H7 (cell line): ENCODE results near the gene SLC6A5. TPM values are rescaled to one million over a fixed set of nuclear protein-coding genes. Genes with fewer than 3 reads are reported as not detected.

ENCODE experiments used
- DNase-seq: peaks from one replicate; pipeline ENCODE4 v3.0.0; 2012
- H3K27me3 ChIP-seq: 2 replicates; pipeline ENCODE4 v1.6.0; 2011; ENCODE audit warnings: mild to moderate bottlenecking, low read length; ENCODE audit not compliant: control insufficient read depth, insufficient read depth
- H3K36me3 ChIP-seq: replicated peaks from 2 replicates; pipeline ENCODE4 v1.5.1; 2011; ENCODE audit warnings: low read length; ENCODE audit not compliant: control insufficient read depth, insufficient read depth
- H3K4me3 ChIP-seq: 2 replicates; pipeline ENCODE4 v1.5.1; 2011; ENCODE audit warnings: low read depth, mild to moderate bottlenecking, control low read depth, low read length, moderate library complexity; ENCODE audit not compliant: insufficient read depth
- total RNA-seq: library from RNA; depleted of rRNA; stranded (reverse); fragments of >200 nt; shearing (Covaris generic); gene quantifications from 2 replicates; pipeline ENCODE4 v1.2.3, GENCODE V29; 2014

The SLC6A5 gene
- total RNA-seq, 1 experiment from 2014 or later: not detected

DNA sequence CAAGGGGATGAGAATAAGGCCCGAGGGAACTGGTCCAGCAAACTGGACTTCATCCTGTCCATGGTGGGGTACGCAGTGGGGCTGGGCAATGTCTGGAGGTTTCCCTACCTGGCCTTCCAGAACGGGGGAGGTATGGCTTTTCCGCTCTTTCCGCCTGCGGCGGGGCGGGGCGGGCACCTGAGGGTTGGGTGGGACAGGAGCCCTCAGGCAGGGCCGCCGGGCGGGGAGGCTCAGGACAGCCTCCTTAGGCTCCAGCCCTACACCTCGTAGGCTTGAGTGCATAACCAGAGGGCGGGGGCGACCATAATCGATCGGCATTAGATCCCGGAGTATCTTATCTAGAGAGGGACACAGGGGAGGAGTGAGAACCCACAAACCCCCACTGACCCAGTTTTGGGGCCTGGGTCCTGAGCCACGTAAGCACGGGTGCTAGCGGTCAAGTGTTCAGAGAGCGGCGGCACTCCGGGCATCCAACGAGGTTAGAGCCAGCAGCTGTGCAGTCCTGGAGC, 4.9 kb downstream of the SLC6A5 start:
- no peak for DNase-seq
- Histone ChIP-seq H3K4me3 (no peak overlapping the region), H3K36me3 (no peaks in the 10 kb centered on the region), H3K27me3 (peaks cover 46% of the 10 kb centered on the region)

DNA sequence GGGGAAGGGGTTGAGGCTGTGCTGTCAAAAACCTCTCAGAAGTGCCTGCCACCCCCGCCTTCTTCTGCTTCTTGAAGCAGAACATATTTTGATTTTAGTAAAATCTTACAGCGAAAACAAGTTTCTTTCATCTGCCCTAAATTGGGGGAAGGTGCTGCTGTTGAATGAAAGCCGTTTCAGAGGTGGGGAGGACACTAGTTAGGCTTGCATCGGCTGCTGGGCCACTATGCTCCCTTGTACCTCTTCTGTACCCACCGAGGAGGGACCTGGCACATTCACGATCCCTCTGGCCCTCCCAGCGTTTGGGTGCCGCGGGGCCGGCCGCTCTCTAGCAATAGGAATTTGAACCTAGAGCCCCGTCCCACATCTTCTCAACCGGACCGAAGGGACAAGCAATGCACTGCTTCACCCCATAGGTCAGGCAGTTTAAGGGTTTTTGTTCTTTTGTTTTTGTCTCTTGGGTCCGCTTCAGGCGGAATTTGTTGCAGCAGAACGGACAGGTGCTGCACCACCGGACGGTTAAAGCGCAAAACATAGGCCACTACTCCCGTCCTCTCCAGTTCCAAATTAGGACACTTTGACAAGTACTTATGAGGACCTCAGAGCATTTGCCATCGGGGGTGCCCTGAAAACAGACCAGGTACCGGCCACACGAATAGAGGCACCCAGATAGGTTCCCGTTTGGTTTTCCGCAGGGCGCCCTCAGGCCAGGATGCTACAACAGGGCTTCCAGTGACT, 5.6 kb downstream of the SLC6A5 start:
- H3K27me3 ChIP-seq: peaks cover 44% of the 10 kb centered on the region

DNA sequence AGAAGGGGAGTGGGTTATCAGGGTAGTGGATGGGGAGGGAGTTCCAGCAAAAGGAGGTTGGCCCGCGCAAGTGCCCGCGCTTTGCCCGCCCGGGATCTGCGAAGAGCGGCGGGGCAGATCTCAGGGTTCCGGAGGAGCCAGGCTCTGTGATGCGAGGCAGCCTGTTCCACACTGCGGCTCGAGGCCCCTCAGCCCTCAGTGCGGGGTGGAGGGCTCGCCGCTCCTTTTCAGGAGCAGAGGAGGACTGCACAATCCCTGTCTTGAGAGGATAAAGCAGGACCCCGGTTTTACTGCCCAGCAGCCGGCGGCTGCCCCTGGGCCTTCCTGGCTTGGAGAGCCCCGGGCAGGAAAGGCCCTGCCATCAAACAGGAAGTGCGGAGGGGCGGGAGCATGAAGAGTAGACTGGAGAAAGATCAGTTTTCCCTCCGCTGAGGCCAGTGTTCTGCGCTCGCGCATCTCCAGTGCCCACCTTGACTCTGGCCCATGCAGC, 6.2 kb downstream of the SLC6A5 start:
- Histone ChIP-seq H3K4me3 (no peak overlapping the region), H3K36me3 (no peaks in the 10 kb centered on the region), H3K27me3 (peaks cover 38% of the 10 kb centered on the region)
- no peak for DNase-seq

More for the DNA sequence above, 5.6 kb downstream of the SLC6A5 start:
- Histone ChIP-seq H3K4me3 (no peak overlapping the region), H3K36me3 (no peaks in the 10 kb centered on the region)
- DNase-seq: no peak

DNA sequence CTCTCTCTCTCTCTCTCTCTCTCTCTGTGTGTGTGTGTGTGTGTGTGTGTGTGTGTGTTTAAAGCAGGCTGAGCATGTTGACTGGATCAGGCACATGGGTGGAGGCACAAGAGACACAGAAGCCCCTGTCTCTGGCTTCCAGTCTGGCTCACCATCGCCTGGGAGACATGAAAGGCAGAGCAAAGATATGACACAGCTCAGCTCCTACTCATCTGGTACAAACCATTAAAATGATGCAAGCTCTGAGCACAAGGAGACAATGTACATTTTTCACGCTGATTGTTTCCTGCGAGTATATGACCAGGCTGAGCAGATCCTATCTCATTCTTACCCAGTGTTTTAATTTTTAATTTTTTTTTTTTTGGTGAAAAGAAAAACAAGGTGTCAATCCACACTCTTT, 9.5 kb downstream of the SLC6A5 start:
- Histone ChIP-seq H3K4me3 (no peak overlapping the region), H3K36me3 (no peaks in the 10 kb centered on the region), H3K27me3 (peaks cover 6% of the 10 kb centered on the region)
- DNase-seq: no peak

DNA sequence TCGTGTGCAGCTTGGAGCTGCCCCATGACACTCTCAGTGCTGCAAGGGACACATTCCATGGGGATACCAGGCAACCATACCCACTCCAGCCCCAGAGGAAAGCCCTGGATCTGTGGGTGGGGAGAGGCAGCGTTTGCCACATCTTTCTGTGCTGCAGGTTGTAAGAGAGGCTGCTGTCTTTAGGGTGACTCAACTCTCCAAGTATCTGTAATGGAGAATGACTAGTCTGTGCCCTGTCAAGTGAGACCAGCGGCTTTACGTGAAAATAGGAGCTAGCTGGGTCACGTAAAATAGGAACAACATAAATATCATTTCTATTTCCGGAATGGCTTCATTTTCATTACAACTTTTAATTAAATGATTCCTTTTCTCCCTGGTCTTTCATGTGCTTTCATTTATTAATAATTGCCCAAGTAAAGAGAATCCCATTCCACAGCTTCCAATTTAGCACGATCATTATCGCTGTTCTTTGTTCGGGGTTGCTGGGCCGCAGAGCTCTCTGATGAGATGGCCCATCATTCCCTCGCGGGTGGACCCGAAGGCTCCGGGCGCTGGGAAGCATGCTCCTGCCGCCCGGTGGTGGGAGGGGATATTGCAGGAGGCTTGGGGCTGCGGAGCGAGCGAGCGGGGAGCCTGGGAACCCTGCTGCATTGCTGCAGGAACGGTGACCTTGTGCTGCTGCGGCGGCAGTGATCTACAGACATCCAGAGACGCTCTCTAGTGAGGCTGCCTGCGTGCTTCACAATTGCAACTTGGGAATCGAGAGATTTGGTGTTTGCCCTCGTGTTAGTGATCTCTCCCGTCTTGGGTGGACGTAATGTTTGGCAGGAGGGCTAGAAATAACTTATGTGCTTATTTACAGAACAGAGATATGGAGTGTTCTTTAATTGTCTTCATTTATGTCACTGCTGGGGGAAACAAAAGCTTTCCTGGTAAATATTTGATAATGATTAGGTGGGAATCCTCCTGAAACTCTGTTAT, 10.6 kb downstream of the SLC6A5 start:
- H3K36me3 ChIP-seq: no peaks in the 10 kb centered on the region
- peak; percentile 92 for DNase-seq
- H3K27me3 ChIP-seq: peaks cover 5% of the 10 kb centered on the region
- H3K4me3 ChIP-seq: no peak overlapping the region

DNA sequence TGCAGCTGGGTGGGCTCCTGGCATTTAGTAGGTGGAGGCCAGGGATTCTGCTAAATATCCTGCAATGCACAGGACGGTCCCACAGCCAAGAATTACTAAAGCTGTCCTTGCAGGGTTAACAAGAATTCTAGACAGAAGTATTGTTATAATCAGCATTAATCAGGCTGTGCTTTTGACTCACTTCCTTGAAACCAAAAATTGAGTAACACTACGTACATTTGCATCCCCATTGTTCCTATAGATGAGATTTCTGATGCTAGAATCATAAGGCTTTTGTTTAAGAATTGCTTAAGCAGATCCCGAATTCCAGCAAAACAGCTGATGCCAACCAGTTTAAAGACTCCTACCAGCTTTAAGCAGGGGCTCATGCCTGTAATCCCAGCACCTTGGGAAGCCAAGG, 11.4 kb downstream of the SLC6A5 start:
- H3K27me3 ChIP-seq: peaks cover 5% of the 10 kb centered on the region
- DNase-seq: no peak
- no peaks in the 10 kb centered on the region for H3K36me3 ChIP-seq
- no peak overlapping the region for H3K4me3 ChIP-seq

DNA sequence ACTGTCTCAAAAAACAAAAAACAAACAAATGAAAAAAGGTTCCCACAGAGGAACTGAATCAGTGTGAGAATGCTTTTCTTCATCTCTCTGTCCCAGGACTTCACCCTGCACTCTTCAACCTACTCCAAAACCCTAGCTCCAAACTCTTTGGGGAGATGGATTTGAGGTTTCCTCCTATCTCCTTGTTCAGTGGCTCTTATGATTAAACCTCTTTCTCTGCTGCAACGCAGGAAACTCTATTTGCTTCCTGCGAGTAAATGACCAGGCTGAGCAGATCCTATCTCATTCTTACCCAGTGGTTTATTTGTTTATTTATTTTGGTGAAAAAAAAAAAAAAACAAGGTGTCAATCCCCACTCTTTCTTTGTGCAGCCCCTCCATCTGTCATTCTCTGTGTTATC, 12.0 kb downstream of the SLC6A5 start:
- no peak for DNase-seq
- Histone ChIP-seq H3K4me3 (no peak overlapping the region), H3K36me3 (no peaks in the 10 kb centered on the region), H3K27me3 (peaks cover 5% of the 10 kb centered on the region)

DNA sequence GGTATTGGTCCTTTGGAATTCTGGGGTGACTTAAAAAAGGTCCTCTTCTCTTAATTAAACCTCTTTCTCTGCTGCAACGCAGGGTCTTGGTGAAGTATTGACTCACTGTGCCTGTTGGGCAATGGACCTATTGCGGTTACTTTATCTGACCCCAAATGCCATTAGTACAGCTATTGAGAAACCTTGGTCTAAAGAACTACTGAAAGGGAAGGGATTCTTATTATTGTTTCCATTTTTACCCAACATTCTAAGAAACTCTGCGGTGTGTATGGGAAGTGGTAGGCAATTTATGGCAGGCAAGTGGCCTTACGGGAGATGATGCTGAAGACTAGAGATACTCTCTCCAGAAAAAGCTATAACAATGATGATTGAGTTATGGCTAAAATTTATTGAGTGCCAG, 12.5 kb downstream of the SLC6A5 start:
- H3K36me3 ChIP-seq: no peaks in the 10 kb centered on the region
- H3K4me3 ChIP-seq: no peak overlapping the region
- peaks cover 4% of the 10 kb centered on the region for H3K27me3 ChIP-seq
- no peak for DNase-seq

DNA sequence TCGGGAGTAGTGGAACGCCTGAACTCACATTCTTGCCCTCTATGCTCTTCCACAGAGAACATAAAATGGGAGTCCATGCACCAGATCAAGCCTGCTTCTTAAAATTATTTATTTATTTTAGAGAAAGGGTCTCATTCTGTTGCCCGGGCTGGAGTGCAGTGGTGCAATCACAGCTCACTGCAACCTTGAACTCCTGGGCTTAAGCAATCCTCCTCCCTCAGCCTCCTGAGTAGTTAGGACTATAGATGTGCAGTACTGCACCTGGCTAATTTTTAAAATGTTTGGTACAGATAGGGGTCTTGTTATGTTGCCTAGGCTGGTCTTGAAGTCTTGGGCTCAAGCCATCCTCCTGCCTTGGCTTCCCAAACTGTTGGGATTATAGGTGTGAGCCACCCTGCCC, 13.0 kb downstream of the SLC6A5 start:
- Histone ChIP-seq H3K4me3 (no peak overlapping the region), H3K36me3 (no peaks in the 10 kb centered on the region), H3K27me3 (peaks cover 4% of the 10 kb centered on the region)
- DNase-seq: no peak

DNA sequence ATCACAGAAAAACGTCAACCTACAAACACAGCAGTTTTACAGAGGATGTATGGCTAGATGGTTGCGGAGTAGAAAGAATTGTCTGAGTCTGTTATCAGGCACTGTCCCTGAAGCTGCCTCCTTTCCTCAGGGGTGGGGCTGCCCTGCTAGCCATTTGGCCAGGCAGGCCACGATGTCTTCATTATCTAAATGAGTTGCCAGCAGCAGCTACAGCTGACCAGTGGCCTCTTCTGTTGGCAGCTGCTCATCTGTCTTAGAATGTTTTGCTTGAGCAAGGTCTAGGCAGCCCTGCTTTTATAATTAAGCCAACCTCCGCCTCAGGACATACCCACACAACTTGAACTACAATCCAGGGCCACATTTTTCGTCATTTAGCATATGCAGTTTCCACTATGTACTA, 17.5 kb downstream of the SLC6A5 start:
- no peaks in the 10 kb centered on the region for H3K36me3 ChIP-seq
- no peaks in the 10 kb centered on the region for H3K27me3 ChIP-seq
- H3K4me3 ChIP-seq: no peak overlapping the region
- DNase-seq: no peak

DNA sequence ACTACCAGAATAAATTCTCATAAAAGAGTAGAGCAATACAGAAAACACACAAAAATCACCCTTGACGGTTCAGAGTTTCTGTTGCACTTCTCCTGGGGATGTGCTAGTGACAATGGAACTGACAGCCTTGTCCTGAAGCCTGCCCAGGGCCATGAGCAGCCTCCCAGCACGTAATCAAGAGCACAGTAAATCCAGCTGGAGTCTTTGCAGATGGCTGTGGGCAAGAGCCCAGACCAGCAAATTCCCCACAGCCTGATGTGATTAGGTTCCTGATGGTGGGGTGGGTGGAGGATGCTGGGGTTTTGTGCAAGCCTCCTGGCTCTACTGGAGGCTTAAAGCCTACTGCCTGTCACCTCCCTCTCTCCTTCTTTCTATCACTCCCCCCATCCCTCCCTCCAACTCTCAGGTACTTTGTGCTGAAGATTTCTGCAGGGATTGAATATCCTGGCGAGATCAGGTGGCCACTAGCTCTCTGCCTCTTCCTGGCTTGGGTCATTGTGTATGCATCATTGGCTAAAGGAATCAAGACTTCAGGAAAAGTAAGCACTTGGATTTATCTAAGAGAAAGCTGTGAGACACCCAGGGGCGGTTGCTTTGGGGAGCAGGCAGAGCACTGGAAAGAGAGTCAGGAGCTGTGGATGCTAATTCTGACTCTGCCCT, 18.1 kb downstream of the SLC6A5 start:
- no peak overlapping the region for H3K4me3 ChIP-seq
- no peak for DNase-seq
- H3K27me3 ChIP-seq: no peaks in the 10 kb centered on the region
- H3K36me3 ChIP-seq: no peaks in the 10 kb centered on the region

DNA sequence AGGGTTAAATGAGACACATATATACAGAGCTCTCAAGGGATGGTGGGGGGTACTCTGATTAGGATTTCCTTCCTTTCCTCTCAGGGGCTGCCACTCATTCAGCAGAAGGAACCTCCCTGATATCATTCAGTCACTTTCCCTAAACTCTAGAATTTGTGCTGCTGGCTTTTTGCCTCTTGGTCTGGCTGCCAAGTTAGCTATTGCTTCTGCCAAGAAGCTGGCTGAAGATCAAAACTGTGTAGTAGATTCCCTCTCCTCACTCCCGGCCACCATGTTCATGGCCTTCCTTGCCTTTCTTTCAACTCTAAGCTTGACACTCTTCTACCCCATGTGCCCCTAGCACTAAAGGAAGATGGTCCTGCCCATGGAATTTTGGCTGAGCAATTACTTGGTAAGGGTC, 18.7 kb downstream of the SLC6A5 start:
- no peaks in the 10 kb centered on the region for H3K27me3 ChIP-seq
- DNase-seq: no peak
- H3K36me3 ChIP-seq: no peaks in the 10 kb centered on the region
- no peak overlapping the region for H3K4me3 ChIP-seq

DNA sequence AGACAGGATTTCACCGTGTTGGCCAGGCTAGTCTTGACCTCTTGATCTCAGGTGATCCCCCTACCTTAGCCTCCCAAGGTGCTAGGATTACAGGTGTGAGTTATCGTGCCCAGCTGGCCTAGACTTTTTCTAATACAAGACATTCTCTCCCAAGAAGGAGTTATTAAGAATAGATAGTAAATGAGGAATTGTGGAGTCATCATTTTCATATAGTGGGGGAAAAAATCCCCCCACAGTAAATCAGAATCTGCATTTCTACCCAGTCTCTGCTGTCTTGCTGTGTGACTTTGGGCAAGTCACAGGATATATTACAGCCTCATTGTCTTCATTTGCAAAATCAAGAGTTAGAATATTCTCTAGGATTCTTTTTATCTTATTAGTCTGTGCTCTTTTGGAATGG, 21.6 kb downstream of the SLC6A5 start:
- DNase-seq: no peak
- H3K4me3 ChIP-seq: no peak overlapping the region
- H3K36me3 ChIP-seq: no peaks in the 10 kb centered on the region
- no peaks in the 10 kb centered on the region for H3K27me3 ChIP-seq

DNA sequence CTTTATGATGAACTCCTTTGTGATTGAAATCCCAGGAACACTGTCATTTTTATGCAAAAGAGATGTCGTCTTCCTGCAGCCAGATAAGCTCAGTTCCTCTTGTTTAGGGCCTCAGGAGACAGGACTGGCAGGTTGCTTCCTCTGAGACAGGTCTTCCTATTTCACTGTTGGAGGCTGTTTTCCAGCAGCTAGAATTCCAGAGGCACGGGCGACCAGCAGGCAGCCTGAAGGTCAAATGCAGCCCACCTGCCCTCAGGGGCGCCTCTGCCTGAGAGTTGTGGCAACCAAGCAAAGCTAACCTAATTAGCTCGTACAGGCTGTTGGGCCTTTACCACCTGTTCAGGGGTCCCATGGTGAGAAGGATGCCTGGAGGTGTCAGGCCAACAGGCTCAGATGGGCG, 22.3 kb downstream of the SLC6A5 start:
- no peaks in the 10 kb centered on the region for H3K36me3 ChIP-seq
- H3K27me3 ChIP-seq: no peaks in the 10 kb centered on the region
- DNase-seq: peak; percentile 38
- no peak overlapping the region for H3K4me3 ChIP-seq
